Measurements from ENCODE around the gene TYK2. TPM values are rescaled to one million over a fixed set of nuclear protein-coding genes. Genes with fewer than 3 reads are reported as not detected.

The TYK2 gene
- total RNA-seq: 100 to 1,000 TPM; 104 to 142 (median 123) TPM
- long read RNA-seq, donor 1, full-length matches to known transcripts: 17 of 86 reads
- long read RNA-seq, donor 1, partial matches to known transcripts: 39 of 86 reads
- long read RNA-seq, donor 1, other reads (novel, unspliced or antisense): 30 of 86 reads
- long read RNA-seq, donor 2, full-length matches to known transcripts: 6 of 8 reads
- long read RNA-seq, donor 2, partial matches to known transcripts: 1 of 8 reads
- long read RNA-seq, donor 2, other reads (novel, unspliced or antisense): 1 of 8 reads

GRCh38 chr19:10380313-10381102 is at the start of gene TYK2:
TSS of gene TYK2 (minus strand) at chr19:10380572. CDS start at chr19:10378406, 2,166 bp downstream.
- intact Hi-C loops (cut with DNase I, micrococcal nuclease): no loop called here
- H3K4me1 ChIP-seq (ENCODE audit: low read depth): peaks cover 8% of the 10 kb centered on the region
- DNase-seq (peak; percentile 98 to 99 (median 99)), ATAC-seq (peak; percentile 98)
- peak within 1 kb of the TSS; percentile 81 for H3K4me3 ChIP-seq
- no peaks in the 10 kb centered on the region for H3K36me3 ChIP-seq (ENCODE audit: low read depth)
- no peaks in the 10 kb centered on the region for H3K9me3 ChIP-seq
- TF ChIP-seq CTCF (IDR thresholded peaks at IDR 0.05): no peak

- Histone ChIP-seq H3K4me3 (no peak overlapping the region), H3K36me3 (ENCODE audit: low read depth) (no peaks in the 10 kb centered on the region), H3K9me3 (no peaks in the 10 kb centered on the region), H3K4me1 (ENCODE audit: low read depth) (peaks cover 30% of the 10 kb centered on the region)
- no peak for TF ChIP-seq CTCF (IDR thresholded peaks at IDR 0.05)
- DNase-seq (no peak), ATAC-seq (no peak)
- intact Hi-C loops (cut with DNase I, micrococcal nuclease): no loop called here
Measured at GRCh38 chr19:10428996-10429381, 48.6 kb upstream of the TYK2 start.

- no peak overlapping the region for H3K4me3 ChIP-seq
- H3K36me3 ChIP-seq (ENCODE audit: low read depth): no peaks in the 10 kb centered on the region
- H3K4me1 ChIP-seq (ENCODE audit: low read depth): peaks cover 25% of the 10 kb centered on the region
- no peaks in the 10 kb centered on the region for H3K9me3 ChIP-seq
- intact Hi-C loops (cut with DNase I, micrococcal nuclease): no loop called here
- DNase-seq (no peak), ATAC-seq (no peak)
- TF ChIP-seq CTCF (IDR thresholded peaks at IDR 0.05): no peak
Measured at GRCh38 chr19:10427169-10427568, 46.8 kb upstream of the TYK2 start.

GRCh38 chr19:10424011-10424637 is 43.8 kb upstream of the TYK2 start:
- intact Hi-C loops (cut with DNase I, micrococcal nuclease): no loop called here
- H3K4me3 ChIP-seq: no peak overlapping the region
- no peaks in the 10 kb centered on the region for H3K9me3 ChIP-seq
- peak; percentile 88 for ATAC-seq
- H3K36me3 ChIP-seq (ENCODE audit: low read depth): no peaks in the 10 kb centered on the region
- DNase-seq: peak; percentile 84 to 92 (median 88)
- TF ChIP-seq CTCF (IDR thresholded peaks at IDR 0.05): peak; percentile 96
- H3K4me1 ChIP-seq (ENCODE audit: low read depth): peaks cover 33% of the 10 kb centered on the region

- no peaks in the 10 kb centered on the region for H3K36me3 ChIP-seq (ENCODE audit: low read depth)
- H3K4me3 ChIP-seq: no peak overlapping the region
- DNase-seq: no peak
- intact Hi-C loops (cut with DNase I, micrococcal nuclease): no loop called here
- peaks cover 33% of the 10 kb centered on the region for H3K4me1 ChIP-seq (ENCODE audit: low read depth)
- no peak for ATAC-seq
- no peak for TF ChIP-seq CTCF (IDR thresholded peaks at IDR 0.05)
- no peaks in the 10 kb centered on the region for H3K9me3 ChIP-seq
Measured at GRCh38 chr19:10422846-10423245, 42.5 kb upstream of the TYK2 start.
